H1 (cell line): ENCODE measurements around the gene ARHGEF4.
"Not testable (repeated sequence)": the region's sequence is repeated elsewhere in the genome, so short reads cannot be mapped to it uniquely, and the experiment has no call there.

ENCODE experiments used
- BRCA1 ChIP-seq: IDR thresholded peaks from 2 replicates; pipeline ENCODE4 v1.6.1; 2012; ENCODE audit warnings: low read depth, low read length, improper control_type of control experiment
- CHD2 ChIP-seq: IDR thresholded peaks from 2 replicates; pipeline ENCODE4 v1.6.1; 2012; ENCODE audit warnings: low read length, improper control_type of control experiment
- CTCF ChIP-seq, 3 experiments: IDR thresholded peaks; 1 replicate in 2 of 3; 2 replicates in 1 of 3; pipeline versions ENCODE4 v1.5.1 to v1.6.1; 2011; ENCODE audit warnings: low read length in 3 of 3, mild to moderate bottlenecking in 3 of 3, inconsistent platforms in 2 of 3, low read depth in 1 of 3, moderate library complexity in 1 of 3; ENCODE audit not compliant: insufficient read depth in 1 of 3; ENCODE audit errors: control extremely low read depth in 1 of 3
- GABPA ChIP-seq: IDR thresholded peaks from 2 replicates; pipeline ENCODE4 v1.6.1; 2011; ENCODE audit warnings: mild to moderate bottlenecking, low read length, moderate library complexity, borderline replicate concordance; ENCODE audit not compliant: insufficient read depth
- JUND ChIP-seq: IDR thresholded peaks from 2 replicates; pipeline ENCODE4 v1.6.1; 2011; ENCODE audit warnings: mild to moderate bottlenecking, improper control_type of control experiment, low read length
- POLR2A ChIP-seq, 2 experiments: IDR thresholded peaks; 1 replicate in 1 of 2; 2 replicates in 1 of 2; pipeline ENCODE4 v1.6.1; 2011; ENCODE audit warnings: low read depth in 2 of 2, low read length in 2 of 2, mild to moderate bottlenecking in 2 of 2; ENCODE audit errors: control extremely low read depth in 1 of 2
- POLR2AphosphoS5 ChIP-seq: IDR thresholded peaks from 2 replicates; pipeline ENCODE4 v1.6.1; 2011; ENCODE audit warnings: low read depth, low read length
- RAD21 ChIP-seq, 2 experiments: IDR thresholded peaks in 1 of 2; conservative IDR thresholded peaks in 1 of 2; 2 replicates each; pipeline ENCODE4 v1.6.1; 2011; ENCODE audit warnings: low read depth in 2 of 2, low read length in 2 of 2, improper control_type of control experiment in 1 of 2, inconsistent platforms in 1 of 2, mild to moderate bottlenecking in 1 of 2, moderate library complexity in 1 of 2
- TF ChIP-seq, protein P1 (sequence below): IDR thresholded peaks from 2 replicates; pipeline ENCODE4 v1.6.1; 2011; ENCODE audit warnings: low read length, improper control_type of control experiment

GRCh38 chr2:131075578-131075977 is 238.9 kb downstream of the ARHGEF4 start:
- not testable (repeated sequence) for TF ChIP-seq CTCF (IDR thresholded peaks at IDR 0.05; ENCODE audit: control extremely low read depth in 1 of 3, insufficient read depth in 1 of 3, low read depth in 1 of 3, low read length in 3 of 3); GABPA; CHD2; POLR2A (IDR thresholded peaks at IDR 0.05; ENCODE audit: control extremely low read depth in 1 of 2, low read depth in 2 of 2, low read length in 2 of 2); JUND; POLR2AphosphoS5; RAD21 (IDR thresholded peaks at IDR 0.05 in 1 of 2, conservative IDR thresholded peaks at IDR 0.05 in 1 of 2; ENCODE audit: low read depth in 2 of 2, low read length in 2 of 2); BRCA1
- TF ChIP-seq, protein P1, sequence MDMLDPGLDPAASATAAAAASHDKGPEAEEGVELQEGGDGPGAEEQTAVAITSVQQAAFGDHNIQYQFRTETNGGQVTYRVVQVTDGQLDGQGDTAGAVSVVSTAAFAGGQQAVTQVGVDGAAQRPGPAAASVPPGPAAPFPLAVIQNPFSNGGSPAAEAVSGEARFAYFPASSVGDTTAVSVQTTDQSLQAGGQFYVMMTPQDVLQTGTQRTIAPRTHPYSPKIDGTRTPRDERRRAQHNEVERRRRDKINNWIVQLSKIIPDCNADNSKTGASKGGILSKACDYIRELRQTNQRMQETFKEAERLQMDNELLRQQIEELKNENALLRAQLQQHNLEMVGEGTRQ: not testable (repeated sequence)
